Measurements from ENCODE around the gene ZNF771. TPM values are rescaled to one million over a fixed set of nuclear protein-coding genes. Genes with fewer than 3 reads are reported as not detected.

ZNF771 gene
- total RNA-seq, 4 donors from 2014 or later, result 35.8 to 48.2 (median 43.0) TPM

DNA sequence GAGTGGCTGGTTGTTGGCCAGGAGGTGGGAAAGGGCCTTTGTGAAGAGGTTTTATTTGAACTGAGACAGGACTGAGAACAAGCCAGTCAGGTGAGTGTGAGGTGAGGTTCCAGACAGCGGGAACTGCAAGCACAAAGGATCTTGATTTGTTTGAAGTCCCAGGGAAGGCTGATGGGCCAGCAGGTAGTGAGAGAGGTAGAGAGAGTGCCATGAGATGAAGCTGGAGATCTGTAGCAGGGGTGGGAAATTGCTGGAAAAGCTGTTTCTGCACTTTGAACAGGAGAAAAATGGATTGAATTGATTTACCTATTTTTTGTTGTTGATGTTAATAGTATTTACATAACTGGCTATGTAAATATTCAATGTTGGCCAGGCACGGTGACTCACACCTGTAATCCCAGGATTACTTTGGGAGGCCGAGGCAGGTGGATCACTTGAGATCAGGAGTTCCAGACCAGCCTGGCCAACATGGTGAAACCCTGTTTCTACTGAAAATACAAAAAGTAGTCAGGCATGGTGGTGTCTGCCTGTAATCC is 30.2 kb downstream of the ZNF771 start:
- Histone ChIP-seq H3K27me3 (no peaks in the 10 kb centered on the region), H3K9me3 (no peaks in the 10 kb centered on the region), H3K4me1 (no peaks in the 10 kb centered on the region), H3K27ac (no peak overlapping the region), H3K4me3 (no peak overlapping the region), H3K36me3 (peaks cover 0 to 3% (median 0%) of the 10 kb centered on the region in 3 donors)
- no peak for DNase-seq (ENCODE audit: low spot score in 2 of 2)
- TF ChIP-seq POLR2A (IDR thresholded peaks at IDR 0.05), result no peak
- TF ChIP-seq, protein P1, sequence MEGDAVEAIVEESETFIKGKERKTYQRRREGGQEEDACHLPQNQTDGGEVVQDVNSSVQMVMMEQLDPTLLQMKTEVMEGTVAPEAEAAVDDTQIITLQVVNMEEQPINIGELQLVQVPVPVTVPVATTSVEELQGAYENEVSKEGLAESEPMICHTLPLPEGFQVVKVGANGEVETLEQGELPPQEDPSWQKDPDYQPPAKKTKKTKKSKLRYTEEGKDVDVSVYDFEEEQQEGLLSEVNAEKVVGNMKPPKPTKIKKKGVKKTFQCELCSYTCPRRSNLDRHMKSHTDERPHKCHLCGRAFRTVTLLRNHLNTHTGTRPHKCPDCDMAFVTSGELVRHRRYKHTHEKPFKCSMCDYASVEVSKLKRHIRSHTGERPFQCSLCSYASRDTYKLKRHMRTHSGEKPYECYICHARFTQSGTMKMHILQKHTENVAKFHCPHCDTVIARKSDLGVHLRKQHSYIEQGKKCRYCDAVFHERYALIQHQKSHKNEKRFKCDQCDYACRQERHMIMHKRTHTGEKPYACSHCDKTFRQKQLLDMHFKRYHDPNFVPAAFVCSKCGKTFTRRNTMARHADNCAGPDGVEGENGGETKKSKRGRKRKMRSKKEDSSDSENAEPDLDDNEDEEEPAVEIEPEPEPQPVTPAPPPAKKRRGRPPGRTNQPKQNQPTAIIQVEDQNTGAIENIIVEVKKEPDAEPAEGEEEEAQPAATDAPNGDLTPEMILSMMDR (IDR thresholded peaks at IDR 0.05), result no peak
- no peak for TF ChIP-seq EP300 (IDR thresholded peaks at IDR 0.05)
- WGBS, 2 donors, result 71 to 83% methylated on average over 3 of the region's 3 CpGs

DNA sequence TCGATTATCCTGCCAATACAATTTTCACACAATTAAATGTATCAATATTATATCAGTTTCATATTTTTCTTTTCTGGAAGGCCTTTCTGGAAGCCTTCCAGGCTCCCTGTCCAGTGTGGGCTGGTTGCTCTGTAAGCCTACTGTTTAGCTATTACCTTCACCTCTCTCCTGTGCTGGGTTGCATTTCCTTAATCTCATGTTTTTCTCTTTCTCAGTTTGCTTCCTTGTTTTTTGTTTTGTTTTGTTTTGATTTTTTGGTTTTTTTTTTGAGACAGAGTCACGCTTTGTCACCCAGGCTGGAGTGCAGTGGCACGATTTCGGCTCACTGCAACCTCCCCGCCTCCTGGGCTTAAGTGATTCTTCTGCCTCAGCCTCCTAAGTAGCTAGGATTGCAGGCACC is 31.4 kb downstream of the ZNF771 start:
- H3K36me3 ChIP-seq, result peaks cover 0 to 15% (median 0%) of the 10 kb centered on the region in 3 donors
- H3K4me1 ChIP-seq, result peaks cover 0 to 4% (median under 1%) of the 10 kb centered on the region in 4 donors
- DNase-seq (ENCODE audit: low spot score in 2 of 2), result no peak
- H3K4me3 ChIP-seq, result no peak overlapping the region
- no peaks in the 10 kb centered on the region for H3K27me3 ChIP-seq
- H3K27ac ChIP-seq, result no peak overlapping the region
- WGBS, 2 donors, result 83 to 89% methylated on average over 5 of the region's 5 CpGs
- no peaks in the 10 kb centered on the region for H3K9me3 ChIP-seq
- TF ChIP-seq, protein P1 (IDR thresholded peaks at IDR 0.05), result no peak
- TF ChIP-seq POLR2A (IDR thresholded peaks at IDR 0.05), result no peak
- no peak for TF ChIP-seq EP300 (IDR thresholded peaks at IDR 0.05)

DNA sequence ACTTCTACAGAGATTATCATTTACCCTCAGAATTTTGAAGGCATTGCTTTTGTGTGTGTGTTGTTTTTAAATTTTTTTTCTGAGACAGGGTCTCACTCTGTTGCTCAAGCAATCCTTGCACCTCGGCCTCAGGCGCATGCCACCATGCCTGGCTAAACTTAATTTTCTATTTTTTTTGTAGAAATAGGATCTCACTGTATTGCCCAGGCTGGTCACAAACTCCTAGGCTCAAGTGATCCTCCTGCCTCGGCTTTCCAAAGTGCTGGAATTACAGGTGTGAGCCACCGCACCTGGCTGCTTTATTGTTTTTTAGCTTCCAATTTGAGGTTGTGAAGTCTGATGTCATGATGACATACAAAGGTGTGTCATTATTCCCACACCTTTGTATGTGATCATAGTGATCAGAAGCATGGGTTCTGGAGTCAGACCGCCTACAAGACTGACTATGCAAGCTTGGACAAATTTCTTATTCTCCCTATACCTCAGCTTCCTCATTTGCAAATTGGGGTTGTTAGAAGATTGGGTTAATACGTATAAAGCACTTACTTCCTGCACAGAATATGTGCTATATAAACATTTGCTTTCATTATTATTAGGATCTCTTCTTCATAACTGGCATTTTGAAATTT is 32.4 kb downstream of the ZNF771 start:
- 84 to 89% methylated on average over 6 of the region's 6 CpGs for WGBS, 2 donors
- Histone ChIP-seq H3K9me3 (no peaks in the 10 kb centered on the region), H3K36me3 (peaks cover 0 to 22% (median 0%) of the 10 kb centered on the region in 3 donors), H3K4me3 (no peak overlapping the region), H3K27me3 (no peaks in the 10 kb centered on the region), H3K4me1 (peaks cover 0 to 14% (median 10%) of the 10 kb centered on the region in 4 donors), H3K27ac (no peak overlapping the region)
- DNase-seq (ENCODE audit: low spot score in 2 of 2), result no peak
- TF ChIP-seq, protein P1 (IDR thresholded peaks at IDR 0.05), result no peak
- no peak for TF ChIP-seq EP300 (IDR thresholded peaks at IDR 0.05)
- no peak for TF ChIP-seq POLR2A (IDR thresholded peaks at IDR 0.05)

DNA sequence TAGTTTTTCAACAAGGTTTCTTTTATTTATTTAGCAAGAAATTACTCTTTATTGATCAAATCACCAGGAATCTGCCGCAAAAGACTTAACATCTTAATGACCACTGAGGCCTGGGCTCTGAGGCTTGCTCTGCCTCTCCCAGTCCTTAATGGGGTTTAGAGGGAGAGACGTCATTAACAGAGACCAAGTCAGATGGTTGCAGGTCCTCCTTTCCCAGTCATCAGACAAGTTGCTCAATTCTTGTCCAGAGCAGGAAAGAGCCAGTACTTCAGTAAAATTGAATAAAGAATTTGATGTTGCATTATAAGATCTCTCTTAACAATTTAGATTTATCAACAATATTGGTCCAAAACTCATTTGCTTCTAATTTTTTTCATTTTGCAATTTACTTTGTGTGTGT is 36.2 kb downstream of the ZNF771 start:
- TF ChIP-seq, protein P1 (IDR thresholded peaks at IDR 0.05), result no peak
- TF ChIP-seq EP300 (IDR thresholded peaks at IDR 0.05) (no peak), POLR2A (IDR thresholded peaks at IDR 0.05) (no peak)
- Histone ChIP-seq H3K27ac (no peak overlapping the region), H3K9me3 (no peaks in the 10 kb centered on the region), H3K27me3 (no peaks in the 10 kb centered on the region), H3K4me3 (no peak overlapping the region), H3K36me3 (peaks cover 0 to 22% (median 0%) of the 10 kb centered on the region in 3 donors), H3K4me1 (peaks cover 0 to 23% (median 17%) of the 10 kb centered on the region in 4 donors)
- no peak for DNase-seq (ENCODE audit: low spot score in 2 of 2)
- WGBS, 2 donors, result 82 to 83% methylated on average over 2 of the region's 2 CpGs
